Measurements from ENCODE around the gene SNX4.

The SNX4 gene

GRCh38 chr3:125470671-125471070, 49.3 kb downstream of the SNX4 start:
- no peak overlapping the region for H3K27ac ChIP-seq
- ChIA-PET POLR2A (ENCODE audit: low non-redundant PET) (no interaction called here), CTCF (interaction anchor here (0.6 to 0.9 kb wide), 3 partner anchors 34 to 115 kb away, joined by 3 to 7 read pairs (median 3); no protein-coding TSS in a partner anchor)
- no peak for DNase-seq (ENCODE audit: low spot score)
- TF ChIP-seq CTCF (conservative IDR thresholded peaks at IDR 0.05; ENCODE audit: low read depth), result no peak

GRCh38 chr3:125462722-125463299, 57.2 kb downstream of the SNX4 start:
- no peak overlapping the region for H3K27ac ChIP-seq
- TF ChIP-seq CTCF (conservative IDR thresholded peaks at IDR 0.05; ENCODE audit: low read depth), result no peak
- CTCF ChIA-PET, result interaction anchor here (0.9 kb wide), 1 partner anchor 123 kb away, joined by 4 read pairs; no protein-coding TSS in a partner anchor
- POLR2A ChIA-PET (ENCODE audit: low non-redundant PET), result no interaction called here
- no peak for DNase-seq (ENCODE audit: low spot score)

GRCh38 chr3:125461896-125462295, 58.1 kb downstream of the SNX4 start:
- POLR2A ChIA-PET (ENCODE audit: low non-redundant PET), result no interaction called here
- CTCF ChIA-PET, result interaction anchor here (0.9 kb wide), 1 partner anchor 124 kb away, joined by 4 read pairs; no protein-coding TSS in a partner anchor
- no peak overlapping the region for H3K27ac ChIP-seq
- DNase-seq (ENCODE audit: low spot score), result no peak
- no peak for TF ChIP-seq CTCF (conservative IDR thresholded peaks at IDR 0.05; ENCODE audit: low read depth)

- H3K27ac ChIP-seq, result no peak overlapping the region
- no peak for DNase-seq (ENCODE audit: low spot score)
- TF ChIP-seq CTCF (conservative IDR thresholded peaks at IDR 0.05; ENCODE audit: low read depth), result no peak
- ChIA-PET POLR2A (ENCODE audit: low non-redundant PET) (no interaction called here), CTCF (interaction anchor here (0.7 kb wide), 1 partner anchor 130 kb away, joined by 3 read pairs; no protein-coding TSS in a partner anchor)
These were observed 59.8 kb downstream of the SNX4 start for GRCh38 chr3:125460233-125460632.

GRCh38 chr3:125443923-125444322, 76.1 kb downstream of the SNX4 start:
- no peak for TF ChIP-seq CTCF (conservative IDR thresholded peaks at IDR 0.05; ENCODE audit: low read depth)
- peak; percentile 50 for DNase-seq (ENCODE audit: low spot score)
- ChIA-PET CTCF (no interaction called here), POLR2A (ENCODE audit: low non-redundant PET) (no interaction called here)
- peak overlapping the region; percentile 64 for H3K27ac ChIP-seq

GRCh38 chr3:125442506-125442905, 77.5 kb downstream of the SNX4 start:
- DNase-seq (ENCODE audit: low spot score), result no peak
- POLR2A ChIA-PET (ENCODE audit: low non-redundant PET), result no interaction called here
- no peak overlapping the region for H3K27ac ChIP-seq
- no peak for TF ChIP-seq CTCF (conservative IDR thresholded peaks at IDR 0.05; ENCODE audit: low read depth)
- CTCF ChIA-PET, result interaction anchor here (0.6 kb wide), 1 partner anchor 448 kb away, joined by 3 read pairs; no protein-coding TSS in a partner anchor

Measured in RWPE1 (cell line).